Stimulated activated CD4-positive, alpha-beta T cell treated with anti-CD3 and anti-CD28 coated beads, Interleukin-15, amount 100 ng/mL, for 1 hour (primary cell): Measurements from ENCODE around the gene TVP23C.

Experiments used
- DNase-seq, 2 donors: peaks; one replicate each; pipeline ENCODE4 v3.0.0-alpha.2; 2020; ENCODE audit warnings: low read depth in 1 of 2, low spot score in 1 of 2

Gene TVP23C

GRCh38 chr17:15496735-15497670, 66.3 kb downstream of the TVP23C start:
- DNase-seq = no peak

DNA sequence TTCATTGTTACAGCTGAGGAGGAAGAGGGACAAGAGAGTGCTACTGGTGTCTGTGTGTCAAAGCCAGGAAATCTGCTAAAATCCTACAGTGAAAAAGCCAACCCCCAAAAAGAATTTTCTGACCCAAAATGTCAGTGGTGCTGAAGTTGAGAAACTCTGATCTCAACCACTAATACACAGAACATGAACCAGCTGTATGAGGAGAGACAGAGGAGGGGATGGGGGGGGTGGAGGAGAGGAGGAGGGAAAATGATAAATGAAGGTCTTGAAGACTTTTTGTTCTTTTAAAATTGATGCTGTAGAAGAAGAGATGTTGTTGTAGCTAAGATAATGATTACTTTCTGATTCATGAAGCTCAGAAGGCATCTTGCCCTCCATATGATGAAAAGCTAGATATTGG, 68.5 kb downstream of the TVP23C start:
- DNase-seq = no peak

DNA sequence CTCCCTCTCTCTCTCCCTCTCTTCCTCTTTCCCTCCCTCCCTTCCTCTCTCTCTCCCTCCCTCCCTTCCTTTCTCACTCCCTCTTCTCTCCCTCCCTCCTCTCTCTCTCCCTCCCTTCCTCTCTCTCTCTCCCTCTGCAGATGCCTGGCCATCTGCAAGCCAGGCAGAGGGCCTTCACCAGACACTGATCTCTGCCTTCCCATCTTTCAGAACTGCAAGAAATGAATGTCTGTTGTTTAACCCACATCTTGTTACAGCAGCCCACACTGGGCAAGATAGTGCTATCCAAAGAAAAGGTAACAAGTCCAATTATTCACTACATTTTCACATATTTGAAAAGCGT, 69.6 kb downstream of the TVP23C start:
- no peak for DNase-seq

- DNase-seq = no peak
These were observed 70.2 kb downstream of the TVP23C start for GRCh38 chr17:15492791-15493692.

DNA sequence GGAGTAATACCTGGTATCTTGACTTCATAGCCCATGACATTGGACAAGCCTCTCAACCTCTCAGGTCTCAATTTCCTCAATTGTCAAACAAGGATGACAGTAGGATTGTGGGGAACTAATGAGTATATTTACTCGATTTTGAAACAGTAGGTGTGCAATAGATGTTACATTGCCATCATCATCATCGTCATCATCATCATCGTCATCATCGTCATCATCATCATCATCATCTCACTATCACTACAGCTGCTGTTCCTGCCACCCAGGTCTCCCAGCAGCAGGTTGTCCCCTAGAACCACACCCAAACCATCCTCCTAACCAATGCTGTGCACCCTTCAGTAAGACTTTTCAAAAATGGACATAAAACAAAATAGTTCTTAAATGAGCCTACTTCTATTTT, 71.1 kb downstream of the TVP23C start:
- DNase-seq = no peak

DNA sequence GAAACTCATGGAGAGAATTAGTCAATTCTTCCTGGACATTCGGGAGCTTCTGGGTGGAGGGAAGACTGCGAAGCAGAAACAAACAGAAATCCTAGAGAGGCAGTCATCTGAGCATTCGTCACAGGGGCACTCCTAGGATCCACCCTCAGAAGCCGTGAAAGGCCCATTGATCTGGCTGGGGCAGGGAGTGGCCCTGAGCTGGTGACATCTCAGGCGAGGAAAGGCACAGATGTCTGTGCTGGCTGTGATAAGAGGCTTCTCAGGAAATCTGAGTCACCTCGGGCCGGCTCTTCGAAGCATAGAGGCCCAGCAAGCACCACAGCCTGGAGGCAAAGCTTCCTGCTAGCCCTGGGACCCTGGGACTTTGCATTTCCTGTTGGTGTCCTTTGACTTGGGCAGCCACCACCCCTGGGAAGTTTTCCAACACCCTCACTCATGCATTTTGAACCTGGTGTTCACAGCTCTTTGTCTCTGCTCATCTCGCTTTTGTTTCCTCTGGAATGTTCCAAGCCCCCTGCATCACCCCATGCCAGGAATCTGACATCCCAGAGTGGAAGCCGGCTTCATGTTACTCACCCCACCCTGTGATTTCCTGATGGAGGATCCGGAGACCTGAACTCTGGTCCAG, 72.5 kb downstream of the TVP23C start:
- no peak for DNase-seq

DNA sequence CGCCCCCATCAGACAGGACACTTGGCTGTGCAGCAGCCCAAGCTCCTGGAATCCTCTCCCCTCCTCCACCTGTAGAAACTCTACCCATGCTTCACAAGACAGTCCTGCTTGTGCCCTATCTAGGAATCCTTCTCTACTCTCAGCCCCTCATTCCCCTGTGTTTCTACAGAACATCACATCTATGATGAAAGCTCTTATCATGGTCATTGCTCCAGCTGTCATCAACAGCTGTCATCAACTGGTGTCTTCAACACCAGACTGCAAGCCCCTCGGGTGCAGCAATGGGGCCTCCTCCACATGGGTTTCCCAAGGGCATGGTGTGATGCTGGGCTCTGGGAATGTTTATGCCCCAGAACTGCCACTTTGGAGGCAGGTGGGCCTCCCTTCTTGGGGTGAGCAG, 74.7 kb downstream of the TVP23C start:
- no peak for DNase-seq

GRCh38 chr17:15485045-15485444, 78.2 kb downstream of the TVP23C start:
- no peak for DNase-seq

DNA sequence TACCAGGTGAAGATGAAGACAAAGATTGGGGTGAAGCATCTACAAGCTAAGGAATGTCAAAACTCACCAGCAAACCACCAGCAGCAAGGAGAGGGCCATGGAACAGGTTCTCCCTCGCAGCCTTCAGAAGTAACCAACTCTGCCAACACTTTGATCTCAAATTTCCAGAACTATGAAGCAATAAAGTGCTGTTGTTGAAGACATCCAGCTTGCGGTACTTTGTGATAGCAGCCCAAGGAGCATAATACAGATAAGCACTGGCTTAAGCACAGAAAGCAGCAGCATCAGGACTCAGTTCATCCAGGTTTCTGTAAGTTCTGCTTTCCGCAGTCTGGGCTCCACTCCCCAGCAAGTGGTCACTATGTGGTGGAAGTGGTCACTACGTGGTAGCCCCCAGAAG, 79.9 kb downstream of the TVP23C start:
- no peak for DNase-seq

GRCh38 chr17:15482476-15482875, 80.8 kb downstream of the TVP23C start:
- DNase-seq = no peak

DNA sequence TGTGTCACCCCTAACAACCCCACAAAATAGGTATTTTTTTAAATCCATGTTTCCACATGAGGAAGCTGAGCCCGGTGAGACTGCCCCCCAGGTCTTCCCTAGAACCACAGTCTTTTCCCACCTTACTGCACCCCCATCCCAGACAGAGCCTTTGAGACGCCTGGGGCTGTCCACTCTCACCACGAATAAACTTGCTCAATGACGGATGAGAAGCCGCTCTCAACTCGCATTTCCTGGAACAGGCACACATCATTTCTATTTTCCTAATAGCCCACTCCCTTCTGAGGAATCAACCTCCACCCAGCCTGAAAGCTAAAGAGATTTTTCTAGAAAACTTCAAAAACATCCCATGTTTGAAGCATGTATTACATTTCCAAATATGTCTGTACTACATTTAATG, 81.8 kb downstream of the TVP23C start:
- no peak for DNase-seq

DNA sequence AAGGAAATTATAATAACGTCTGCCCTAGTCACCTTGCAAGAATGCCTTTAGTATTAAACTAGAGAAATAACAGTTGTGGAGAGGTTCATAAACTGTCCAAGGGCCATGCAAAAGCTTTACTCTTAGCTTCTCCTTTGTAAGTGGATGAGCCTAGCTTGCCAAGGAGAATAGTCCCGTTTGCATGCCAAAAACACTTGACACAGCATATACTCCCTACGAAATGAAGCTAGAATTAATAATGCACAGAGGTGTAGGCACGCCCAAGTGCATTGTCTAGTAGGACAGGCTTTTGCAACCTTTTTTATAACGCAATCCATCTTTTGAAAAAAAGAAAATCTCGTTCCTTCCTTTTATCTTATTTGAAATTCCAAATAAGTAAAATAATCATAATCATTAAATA, 83.1 kb downstream of the TVP23C start:
- no peak for DNase-seq

DNA sequence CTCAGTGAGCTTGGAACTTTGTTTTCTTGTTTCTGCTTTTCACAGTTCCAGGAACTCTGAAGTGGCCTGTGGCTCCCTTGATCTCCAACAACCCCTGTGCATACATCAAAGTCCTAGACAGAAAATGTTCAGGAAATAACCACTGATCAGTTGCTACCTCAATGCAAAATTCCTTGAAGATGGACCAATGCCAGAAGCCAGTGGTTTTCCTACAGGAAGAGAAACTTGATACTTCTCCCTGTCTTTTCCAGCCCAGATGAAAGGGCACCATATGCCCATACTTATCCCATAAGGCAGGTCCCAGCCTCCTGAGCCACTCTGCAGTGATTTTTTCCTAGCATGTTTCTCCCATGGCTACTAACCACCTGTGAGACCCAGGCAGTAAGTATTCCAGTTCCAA, 83.6 kb downstream of the TVP23C start:
- DNase-seq = no peak

DNA sequence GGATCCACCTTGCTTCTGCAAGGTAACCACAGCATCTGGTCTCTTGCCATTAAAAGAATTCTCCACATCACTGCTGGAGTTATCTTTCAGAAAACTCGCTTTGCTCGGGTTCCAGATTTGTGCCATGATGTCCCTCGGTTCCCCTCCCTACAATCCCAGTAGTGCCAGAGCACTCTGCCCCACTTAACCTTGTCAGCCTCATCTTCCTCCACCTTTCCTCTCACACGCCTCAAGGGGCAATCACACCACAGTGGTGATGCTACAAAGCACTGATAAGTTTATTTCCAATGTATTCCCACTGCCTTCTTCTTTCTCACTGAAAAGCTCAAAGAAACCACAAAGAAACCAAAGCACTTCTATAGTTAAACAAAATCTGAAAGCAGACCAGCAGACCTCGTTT, 84.4 kb downstream of the TVP23C start:
- no peak for DNase-seq

DNA sequence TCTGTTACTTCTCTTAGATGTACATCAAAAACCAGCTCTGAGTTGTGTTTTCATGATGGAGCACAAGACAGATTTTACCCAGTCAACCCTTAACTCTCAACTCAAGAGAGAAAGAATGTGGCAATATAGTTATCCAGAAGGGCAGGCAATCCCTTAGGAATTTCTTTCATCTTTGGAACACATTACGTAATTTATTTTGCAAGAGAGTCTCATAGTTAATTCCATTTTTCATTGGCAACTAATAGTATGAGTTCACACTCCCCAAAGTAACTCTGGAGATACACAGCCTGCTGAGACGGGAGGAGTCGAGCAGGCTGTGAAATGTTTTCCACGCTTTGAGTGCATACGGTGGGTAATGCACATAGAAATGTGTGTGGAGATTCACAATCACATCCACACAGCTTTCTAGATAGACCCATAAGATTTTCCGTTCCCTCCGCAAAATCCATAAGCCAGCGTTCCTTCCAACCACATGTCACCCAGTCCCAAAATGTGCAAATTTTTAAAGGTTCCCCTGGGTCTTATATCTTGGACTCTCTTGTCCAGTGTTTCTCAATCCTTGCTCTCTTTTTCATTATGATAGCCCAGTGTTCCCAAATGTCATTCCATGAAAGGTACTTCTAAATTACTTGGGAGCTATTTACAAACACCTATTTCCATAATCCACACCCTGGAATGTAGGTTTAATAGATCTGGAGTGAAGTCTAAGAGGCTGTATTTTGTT, 87.5 kb downstream of the TVP23C start:
- DNase-seq = no peak

- no peak for DNase-seq
These were observed 90.4 kb downstream of the TVP23C start for GRCh38 chr17:15472891-15473290.

DNA sequence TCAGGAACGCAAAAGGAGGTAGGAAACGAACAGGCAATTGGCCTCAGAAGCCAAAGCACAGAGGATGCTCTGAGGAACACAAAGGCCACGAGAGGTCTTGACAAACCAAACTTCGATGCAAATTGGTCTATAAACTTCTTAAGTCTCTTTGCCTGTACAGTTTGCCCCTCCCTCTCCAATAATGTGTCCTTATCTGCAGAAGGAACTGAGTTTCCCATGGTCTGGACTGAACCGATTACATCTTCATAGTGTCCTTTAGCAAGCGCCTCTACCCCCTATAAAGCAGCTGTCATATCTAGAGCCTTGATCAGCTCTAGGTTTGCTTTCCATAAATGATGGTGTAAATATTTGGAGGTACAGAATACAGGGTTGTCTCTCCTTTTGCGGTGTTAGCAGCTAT, 92.7 kb downstream of the TVP23C start:
- no peak for DNase-seq

DNA sequence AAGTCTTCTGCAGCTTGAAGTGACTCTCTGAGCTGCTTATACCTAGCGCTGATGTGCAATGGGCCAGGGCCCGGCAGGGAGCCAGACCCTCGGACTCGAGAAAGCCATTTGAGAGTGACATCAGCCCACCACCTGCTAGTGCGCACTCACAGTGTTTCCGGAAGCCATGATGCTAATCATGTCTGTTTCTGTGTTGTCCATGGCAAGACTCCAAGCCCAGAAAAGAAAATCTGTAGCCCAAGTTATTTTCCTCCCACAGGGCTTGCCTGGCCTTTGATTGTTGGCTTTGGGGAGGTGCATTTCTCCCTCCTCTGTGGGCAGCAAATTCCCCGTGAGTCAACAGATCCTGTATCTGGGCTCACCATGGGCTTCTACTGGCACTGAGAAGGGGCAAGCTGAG, 94.0 kb downstream of the TVP23C start:
- no peak for DNase-seq

DNA sequence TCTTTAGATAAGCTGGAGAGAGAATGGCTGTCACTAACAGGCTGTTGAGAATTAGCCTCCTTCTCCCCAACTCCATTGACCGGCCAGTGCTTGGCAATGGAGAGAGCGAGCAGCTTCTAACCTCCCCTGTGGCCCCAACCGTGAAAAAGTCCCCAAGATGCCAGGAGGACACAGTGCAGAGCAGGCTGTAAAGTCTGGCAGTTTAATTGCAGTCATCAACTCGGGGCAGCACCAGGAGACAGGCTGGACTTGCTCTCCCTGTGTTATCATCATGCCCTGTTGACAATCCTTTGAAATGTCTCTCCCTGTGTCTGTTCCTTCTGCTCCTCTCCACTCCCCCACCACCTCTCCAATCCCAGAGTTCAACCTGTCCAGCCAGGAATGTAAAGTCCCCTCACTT, 95.2 kb downstream of the TVP23C start:
- no peak for DNase-seq

DNA sequence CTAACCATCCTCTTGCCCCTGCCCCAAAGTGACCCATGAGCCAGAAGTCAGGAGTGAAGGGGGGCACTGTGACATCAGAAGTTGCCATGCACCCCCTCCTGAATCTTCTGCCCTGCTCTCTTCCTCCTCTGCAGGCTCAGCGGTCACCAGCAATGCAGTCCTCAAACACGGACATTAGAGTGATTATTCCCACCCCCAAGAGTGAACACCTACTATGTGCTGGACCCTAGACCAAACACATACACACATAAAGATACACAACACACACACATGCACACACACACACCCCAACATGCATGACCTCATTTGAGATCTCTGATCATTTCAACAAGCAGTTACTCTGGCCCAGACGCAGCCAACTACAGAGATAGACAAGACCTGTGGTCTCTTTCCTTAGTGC, 95.7 kb downstream of the TVP23C start, which contains the start of gene CDRT4:
Gene CDRT4, minus strand, starts transcription at position 30 of the 400 bp plus-strand sequence. CDS start 27,383 bp downstream, outside the sequence.
- DNase-seq = no peak

DNA sequence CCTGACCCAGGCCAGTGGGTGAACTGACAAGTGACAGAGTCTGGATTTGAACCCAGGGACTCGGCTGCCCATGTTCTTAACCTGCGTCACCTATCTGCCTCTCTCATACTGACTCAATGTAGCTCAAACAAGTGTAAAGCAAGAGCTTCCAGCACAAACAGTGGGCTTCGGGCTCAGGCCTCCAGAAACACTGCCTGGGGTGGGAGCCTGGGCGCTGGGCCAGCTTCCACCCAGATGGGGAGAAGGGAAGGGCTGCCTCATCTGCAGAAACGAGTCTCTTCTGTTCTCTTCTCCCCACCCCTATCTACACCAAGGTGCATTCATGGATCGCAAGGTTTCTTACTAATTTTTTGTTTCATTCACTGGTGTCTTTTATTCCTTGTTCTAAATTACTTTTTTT, 97.2 kb downstream of the TVP23C start:
- no peak for DNase-seq
